ENCODE data around the gene PNMT. TPM values are rescaled to one million over a fixed set of nuclear protein-coding genes. Genes with fewer than 3 reads are reported as not detected.

PNMT gene
- total and polyA plus RNA-seq, 2 of the 13 experiments (the other 11 are each of a cell fraction or from before 2014, with no cell fraction given): 0.25 TPM; not detected in 1

- no peak for TF ChIP-seq CERS6 (CRISPR knock-in tag; IDR thresholded peaks at IDR 0.05)
- 0 out of 2 replicates have a peak, but pooled peaks have one; percentile 36 for TF ChIP-seq HNRNPL (IDR thresholded peaks at IDR 0.05; ENCODE audit: low read depth, low read length)
- no peak for TF ChIP-seq NKX3-1 (CRISPR knock-in tag; IDR thresholded peaks at IDR 0.05)
- 0 out of 2 replicates have a peak, but pooled peaks have one; percentile 10 for TF ChIP-seq ZNF589 (CRISPR knock-in tag; conservative IDR thresholded peaks at IDR 0.05)
- TF ChIP-seq CTCF (CRISPR knock-in tag; IDR thresholded peaks at IDR 0.05): peak; percentile 14; the same call in 1 of the 2 replicates
- TF ChIP-seq ZBTB38 (CRISPR knock-in tag; IDR thresholded peaks at IDR 0.05): no peak
- 0 out of 2 replicates have a peak, but pooled peaks have one; percentile 54 for TF ChIP-seq HIC2 (CRISPR knock-in tag; IDR thresholded peaks at IDR 0.05; ENCODE audit: low read depth)
- no peak for TF ChIP-seq NFIC (IDR thresholded peaks at IDR 0.05; ENCODE audit: low read length)
- no peak for TF ChIP-seq ISL2 (CRISPR knock-in tag; IDR thresholded peaks at IDR 0.05)
- 0 out of 2 replicates have a peak, but pooled peaks have one; percentile 44 for TF ChIP-seq FUBP1 (CRISPR knock-in tag; IDR thresholded peaks at IDR 0.05; ENCODE audit: borderline replicate concordance)
- no peak for TF ChIP-seq TP53 (CRISPR knock-in tag; conservative IDR thresholded peaks at IDR 0.05)
- no peak for TF ChIP-seq ZNF326 (CRISPR knock-in tag; IDR thresholded peaks at IDR 0.05; ENCODE audit: borderline replicate concordance)
- 0 out of 2 replicates have a peak, but pooled peaks have one; percentile 7 for TF ChIP-seq ARNT2 (CRISPR knock-in tag; IDR thresholded peaks at IDR 0.05; ENCODE audit: low read depth)
- no peak for TF ChIP-seq SMAD1 (CRISPR knock-in tag; IDR thresholded peaks at IDR 0.05; ENCODE audit: borderline replicate concordance, low read depth)
- TF ChIP-seq ZNF7 (CRISPR knock-in tag; IDR thresholded peaks at IDR 0.05): no peak
- no peak for TF ChIP-seq LBX2 (CRISPR knock-in tag; IDR thresholded peaks at IDR 0.05; ENCODE audit: borderline replicate concordance)
- no peak for TF ChIP-seq MED1 (CRISPR knock-in tag; IDR thresholded peaks at IDR 0.05)
- peak; percentile 24; the same call in 1 of the 2 replicates for TF ChIP-seq ZNF572 (CRISPR knock-in tag; IDR thresholded peaks at IDR 0.05)
- no peak for TF ChIP-seq ZNF639 (CRISPR knock-in tag; conservative IDR thresholded peaks at IDR 0.05)
- peak; percentile 50; the same call in 1 of the 2 replicates for TF ChIP-seq ZNF235 (CRISPR knock-in tag; IDR thresholded peaks at IDR 0.05; ENCODE audit: borderline replicate concordance)
Observed at GRCh38 chr17:39672522-39673334, 4.5 kb downstream of the PNMT start (continued).
